ENCODE results near the gene KCTD3.

Gene KCTD3

GRCh38 chr1:215556996-215557395, 10.1 kb upstream of the KCTD3 start:
- DNase-seq (ENCODE audit: low read depth in 2 of 2): no peak

- no peak for DNase-seq (ENCODE audit: low read depth in 2 of 2)
Observed at GRCh38 chr1:215557504-215557903, 9.6 kb upstream of the KCTD3 start.

- no peak for DNase-seq (ENCODE audit: low read depth in 2 of 2)
Observed at GRCh38 chr1:215557992-215558626, 9.0 kb upstream of the KCTD3 start.

- peak; percentile 4 to 7 for DNase-seq (ENCODE audit: low read depth in 2 of 2)
Observed at GRCh38 chr1:215567491-215568298, 591 bp downstream of the KCTD3 start.

GRCh38 chr1:215568299-215568692, 1.2 kb downstream of the KCTD3 start:
- no peak for DNase-seq (ENCODE audit: low read depth in 2 of 2)

GRCh38 chr1:215569986-215570824, 3.1 kb downstream of the KCTD3 start:
- no peak for DNase-seq (ENCODE audit: low read depth in 2 of 2)

GRCh38 chr1:215581896-215582295, 14.8 kb downstream of the KCTD3 start:
- DNase-seq (ENCODE audit: low read depth in 2 of 2): no peak

GRCh38 chr1:215583185-215583749, 16.2 kb downstream of the KCTD3 start:
- no peak for DNase-seq (ENCODE audit: low read depth in 2 of 2)

GRCh38 chr1:215584389-215584788, 17.3 kb downstream of the KCTD3 start:
- DNase-seq (ENCODE audit: low read depth in 2 of 2): no peak

- DNase-seq (ENCODE audit: low read depth in 2 of 2): no peak
Observed at GRCh38 chr1:215589650-215590435, 22.7 kb downstream of the KCTD3 start.

GRCh38 chr1:215590779-215591491, 23.8 kb downstream of the KCTD3 start:
- no peak for DNase-seq (ENCODE audit: low read depth in 2 of 2)

- DNase-seq (ENCODE audit: low read depth in 2 of 2): no peak
Observed at GRCh38 chr1:215594640-215595039, 27.5 kb downstream of the KCTD3 start.

GRCh38 chr1:215595231-215595630, 28.1 kb downstream of the KCTD3 start:
- DNase-seq (ENCODE audit: low read depth in 2 of 2): no peak

GRCh38 chr1:215597961-215598360, 30.9 kb downstream of the KCTD3 start:
- DNase-seq (ENCODE audit: low read depth in 2 of 2): no peak

GRCh38 chr1:215599418-215600074, 32.4 kb downstream of the KCTD3 start:
- no peak for DNase-seq (ENCODE audit: low read depth in 2 of 2)

- no peak for DNase-seq (ENCODE audit: low read depth in 2 of 2)
Observed at GRCh38 chr1:215600258-215600792, 33.2 kb downstream of the KCTD3 start.

- no peak for DNase-seq (ENCODE audit: low read depth in 2 of 2)
Observed at GRCh38 chr1:215600867-215601266, 33.8 kb downstream of the KCTD3 start.

GRCh38 chr1:215601276-215601675, 34.2 kb downstream of the KCTD3 start:
- DNase-seq (ENCODE audit: low read depth in 2 of 2): no peak

GRCh38 chr1:215603319-215603718, 36.2 kb downstream of the KCTD3 start:
- no peak for DNase-seq (ENCODE audit: low read depth in 2 of 2)

All from stimulated activated CD8-positive, alpha-beta memory T cell treated with anti-CD3 and anti-CD28 coated beads, Interleukin-2, amount 100 ng/mL, for 48 hours (primary cell).